Body of pancreas (tissue), 4 donors: ENCODE measurements around the gene CPLANE2.

Experiments
- POLR2A ChIP-seq, 3 donors: fragments of 450-650 bp; IDR thresholded peaks; one replicate each; pipeline ENCODE4 v1.6.1; 2016; ENCODE audit warnings: antibody characterized with exemption in 3 of 3, mild to moderate bottlenecking in 2 of 3
- TF ChIP-seq, protein P1 (sequence below), 7 experiments: fragments of 450-650 bp in 4 of 7; fragments of 200-600 bp in 3 of 7; sonication (generic) in 3 of 7; IDR thresholded peaks; one replicate each; pipeline ENCODE4 v1.5.1; 2016 to 2019; ENCODE audit warnings: antibody characterized with exemption in 7 of 7

DNA sequence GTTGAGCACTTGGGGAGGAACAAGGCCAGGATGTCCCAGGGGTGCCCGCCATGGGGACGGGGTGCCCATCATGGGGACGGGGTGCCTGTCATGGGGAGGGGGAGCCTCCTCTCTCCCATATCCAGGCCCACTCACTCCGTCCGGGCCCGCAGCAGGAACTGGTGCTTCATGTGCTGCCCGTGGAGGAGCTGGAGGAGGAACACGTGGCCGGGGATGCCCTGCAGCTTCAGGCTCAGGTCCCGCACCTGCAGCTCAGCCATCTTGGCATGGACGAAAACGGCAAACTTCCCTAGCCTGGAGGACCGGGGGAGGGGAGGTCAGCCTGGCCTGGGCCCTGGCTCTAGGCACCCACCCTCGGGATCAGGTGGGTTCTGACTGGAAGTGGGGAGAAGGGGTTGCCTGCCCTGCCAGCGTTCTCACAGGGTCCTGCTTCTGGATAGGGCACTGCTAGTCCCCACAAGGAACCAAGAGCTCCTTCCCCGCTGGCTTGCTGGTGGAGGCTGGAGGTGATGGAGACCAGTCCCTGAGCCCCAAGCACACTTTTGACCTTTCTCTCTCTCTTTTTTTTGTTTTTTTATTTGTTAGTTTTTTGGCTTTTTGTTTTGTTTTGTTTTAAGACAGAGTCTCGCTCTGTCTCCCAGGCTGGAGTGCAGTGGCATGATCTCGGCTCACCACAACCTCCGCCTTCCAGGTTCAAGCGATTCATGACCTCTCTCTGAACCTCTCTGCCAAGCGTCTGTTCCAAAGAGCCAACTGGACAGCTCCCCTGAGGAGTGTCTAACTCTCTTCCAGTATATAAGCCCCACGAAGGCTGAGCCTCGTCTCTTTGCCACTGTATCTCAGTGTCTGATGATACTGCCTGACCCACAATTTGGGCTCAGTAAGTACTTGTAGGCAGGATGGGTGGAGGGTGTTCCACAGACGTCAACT, 34.4 kb downstream of the CPLANE2 start:
- TF ChIP-seq, protein P1, sequence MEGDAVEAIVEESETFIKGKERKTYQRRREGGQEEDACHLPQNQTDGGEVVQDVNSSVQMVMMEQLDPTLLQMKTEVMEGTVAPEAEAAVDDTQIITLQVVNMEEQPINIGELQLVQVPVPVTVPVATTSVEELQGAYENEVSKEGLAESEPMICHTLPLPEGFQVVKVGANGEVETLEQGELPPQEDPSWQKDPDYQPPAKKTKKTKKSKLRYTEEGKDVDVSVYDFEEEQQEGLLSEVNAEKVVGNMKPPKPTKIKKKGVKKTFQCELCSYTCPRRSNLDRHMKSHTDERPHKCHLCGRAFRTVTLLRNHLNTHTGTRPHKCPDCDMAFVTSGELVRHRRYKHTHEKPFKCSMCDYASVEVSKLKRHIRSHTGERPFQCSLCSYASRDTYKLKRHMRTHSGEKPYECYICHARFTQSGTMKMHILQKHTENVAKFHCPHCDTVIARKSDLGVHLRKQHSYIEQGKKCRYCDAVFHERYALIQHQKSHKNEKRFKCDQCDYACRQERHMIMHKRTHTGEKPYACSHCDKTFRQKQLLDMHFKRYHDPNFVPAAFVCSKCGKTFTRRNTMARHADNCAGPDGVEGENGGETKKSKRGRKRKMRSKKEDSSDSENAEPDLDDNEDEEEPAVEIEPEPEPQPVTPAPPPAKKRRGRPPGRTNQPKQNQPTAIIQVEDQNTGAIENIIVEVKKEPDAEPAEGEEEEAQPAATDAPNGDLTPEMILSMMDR (IDR thresholded peaks at IDR 0.05) = no peak
- no peak for TF ChIP-seq POLR2A (IDR thresholded peaks at IDR 0.05)
